ENCODE results near the gene SASH1.

Gene SASH1

DNA sequence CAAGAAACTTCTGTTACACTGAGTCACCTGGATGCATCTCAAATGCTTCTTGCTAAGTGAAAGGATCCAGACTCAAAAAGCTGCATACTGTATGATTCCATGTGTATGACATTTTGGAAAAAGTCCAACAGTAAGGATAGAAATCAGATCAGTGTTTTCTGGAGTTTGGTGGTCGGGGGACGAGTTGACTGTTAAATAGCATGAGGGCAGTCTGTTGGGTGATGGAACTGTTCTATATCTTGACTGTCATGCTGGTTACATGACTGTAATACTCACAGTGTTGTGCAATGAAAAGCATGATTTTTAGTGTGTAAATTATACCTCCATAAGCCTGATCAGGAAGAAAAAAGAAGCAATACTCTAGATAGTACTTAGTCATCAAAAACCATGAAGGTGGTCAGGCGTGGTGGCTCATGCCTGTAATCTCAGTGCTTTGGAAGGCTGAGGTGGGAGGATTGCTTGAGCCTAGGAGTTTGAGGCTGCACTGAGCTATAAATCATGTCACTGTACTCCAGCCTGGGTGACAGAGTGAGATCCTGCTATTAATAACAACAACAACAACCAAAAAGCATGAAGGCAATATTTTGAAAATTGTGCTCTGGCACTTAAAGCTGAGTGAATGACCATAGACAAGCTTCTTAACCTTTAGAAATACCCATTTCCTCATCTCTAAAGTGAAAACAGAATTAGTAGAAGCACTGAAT, 30.5 kb upstream of the SASH1 start:
- Histone ChIP-seq H3K27me3 (ENCODE audit: low read depth, low read length) (no peaks in the 10 kb centered on the region), H3K4me3 (ENCODE audit: low read depth in 1 of 2, low read length in 2 of 2) (no peak overlapping the region), H3K36me3 (ENCODE audit: control insufficient read depth in 1 of 2, insufficient read depth in 2 of 2, low read length in 2 of 2) (no peaks in the 10 kb centered on the region), H3K9me3 (ENCODE audit: control insufficient read depth in 1 of 2, low read length in 2 of 2) (no peaks in the 10 kb centered on the region), H3K4me1 (ENCODE audit: control insufficient read depth in 1 of 2, insufficient read depth in 2 of 2, low read length in 2 of 2) (no peaks in the 10 kb centered on the region), H3K27ac (ENCODE audit: low read length) (no peak overlapping the region)

DNA sequence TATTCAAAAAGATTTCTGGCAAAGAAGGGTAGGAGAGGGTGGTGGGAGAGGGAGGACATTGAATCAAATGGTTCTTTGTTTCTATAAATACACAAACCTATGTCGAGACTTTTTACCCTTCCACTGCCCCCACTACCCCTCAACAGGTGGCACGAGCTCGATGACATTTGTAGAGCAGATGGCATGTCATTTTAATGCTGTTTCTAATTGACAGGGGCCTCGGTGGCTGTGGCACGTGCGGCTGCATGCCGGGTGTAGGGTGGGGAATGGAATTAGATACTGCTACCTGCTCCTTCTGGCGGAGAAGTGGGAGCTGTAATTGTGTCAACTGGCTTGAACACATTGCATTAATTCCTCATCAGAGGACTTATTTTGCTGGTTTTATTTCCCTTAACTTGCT, 29.1 kb upstream of the SASH1 start:
- Histone ChIP-seq H3K4me3 (ENCODE audit: low read depth in 1 of 2, low read length in 2 of 2) (no peak overlapping the region), H3K27ac (ENCODE audit: low read length) (no peak overlapping the region)

DNA sequence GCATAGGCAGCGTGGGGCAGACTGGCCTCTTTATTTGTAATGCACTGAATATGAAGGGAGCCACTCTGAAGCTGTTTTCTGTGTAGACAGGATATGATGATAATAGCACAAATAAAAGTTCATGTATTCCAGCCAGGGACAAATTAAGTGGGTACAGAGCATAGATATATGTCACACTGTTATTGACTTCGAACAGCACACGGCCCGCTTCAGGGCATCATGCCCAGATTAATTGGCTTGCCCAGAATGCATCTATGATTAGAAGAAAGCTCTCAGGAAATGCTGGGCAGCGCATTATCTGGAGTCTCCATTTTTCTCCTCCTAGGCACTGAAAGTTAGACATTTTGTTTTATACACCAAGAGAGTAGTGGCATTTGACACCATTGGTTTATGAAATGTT, 26.3 kb upstream of the SASH1 start:
- H3K4me3 ChIP-seq (ENCODE audit: low read depth in 1 of 2, low read length in 2 of 2): no peak overlapping the region
- H3K4me1 ChIP-seq (ENCODE audit: control insufficient read depth in 1 of 2, insufficient read depth in 2 of 2, low read length in 2 of 2): no peaks in the 10 kb centered on the region
- H3K27ac ChIP-seq (ENCODE audit: low read length): no peak overlapping the region
- no peaks in the 10 kb centered on the region for H3K27me3 ChIP-seq (ENCODE audit: low read depth, low read length)
- H3K9me3 ChIP-seq (ENCODE audit: control insufficient read depth in 1 of 2, low read length in 2 of 2): no peaks in the 10 kb centered on the region
- H3K36me3 ChIP-seq (ENCODE audit: control insufficient read depth in 1 of 2, insufficient read depth in 2 of 2, low read length in 2 of 2): no peaks in the 10 kb centered on the region

More for the DNA sequence above, 29.1 kb upstream of the SASH1 start:
- no peaks in the 10 kb centered on the region for H3K4me1 ChIP-seq (ENCODE audit: control insufficient read depth in 1 of 2, insufficient read depth in 2 of 2, low read length in 2 of 2)
- no peaks in the 10 kb centered on the region for H3K36me3 ChIP-seq (ENCODE audit: control insufficient read depth in 1 of 2, insufficient read depth in 2 of 2, low read length in 2 of 2)
- H3K27me3 ChIP-seq (ENCODE audit: low read depth, low read length): no peaks in the 10 kb centered on the region
- no peaks in the 10 kb centered on the region for H3K9me3 ChIP-seq (ENCODE audit: control insufficient read depth in 1 of 2, low read length in 2 of 2)

DNA sequence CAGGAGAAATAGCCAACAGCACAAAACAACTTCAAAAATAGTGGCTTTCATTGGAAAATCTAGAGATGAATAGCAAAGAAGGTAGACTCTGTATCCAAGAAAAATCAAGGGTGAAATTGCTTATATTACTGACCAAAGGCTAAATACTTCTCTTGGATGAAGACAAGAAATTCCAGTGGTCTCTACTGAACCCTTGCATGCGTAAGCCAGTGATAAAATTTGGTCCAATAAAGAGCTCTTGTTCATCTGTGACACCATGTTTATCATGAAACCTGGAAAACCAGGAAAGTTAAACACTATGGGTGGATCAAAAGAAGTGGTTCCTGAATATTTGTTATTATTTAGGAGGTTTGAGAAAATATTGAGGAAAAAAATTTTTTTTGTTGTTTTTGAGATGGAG, 25.6 kb upstream of the SASH1 start:
- Histone ChIP-seq H3K4me3 (ENCODE audit: low read depth in 1 of 2, low read length in 2 of 2) (no peak overlapping the region), H3K9me3 (ENCODE audit: control insufficient read depth in 1 of 2, low read length in 2 of 2) (no peaks in the 10 kb centered on the region), H3K36me3 (ENCODE audit: control insufficient read depth in 1 of 2, insufficient read depth in 2 of 2, low read length in 2 of 2) (no peaks in the 10 kb centered on the region), H3K27me3 (ENCODE audit: low read depth, low read length) (no peaks in the 10 kb centered on the region), H3K27ac (ENCODE audit: low read length) (no peak overlapping the region), H3K4me1 (ENCODE audit: control insufficient read depth in 1 of 2, insufficient read depth in 2 of 2, low read length in 2 of 2) (no peaks in the 10 kb centered on the region)

DNA sequence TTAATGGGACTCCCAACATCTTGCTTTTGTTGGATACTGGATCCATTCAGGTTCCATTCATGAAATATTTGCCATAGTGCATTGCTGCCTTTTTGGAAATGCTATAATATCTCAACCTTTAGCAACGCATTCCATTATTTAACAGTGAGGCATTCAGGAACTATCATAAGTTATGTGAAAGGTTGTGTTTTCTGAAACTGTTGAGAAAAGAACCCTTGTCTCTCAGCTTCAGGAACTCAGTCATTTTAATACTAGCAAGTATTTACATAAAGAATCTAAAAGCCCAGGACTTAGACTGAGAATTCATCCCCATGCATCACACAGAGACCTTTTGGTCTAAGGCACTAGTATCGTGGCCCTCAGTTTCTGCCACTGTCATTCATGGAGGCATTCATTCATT, 24.9 kb upstream of the SASH1 start:
- no peaks in the 10 kb centered on the region for H3K36me3 ChIP-seq (ENCODE audit: control insufficient read depth in 1 of 2, insufficient read depth in 2 of 2, low read length in 2 of 2)
- H3K4me3 ChIP-seq (ENCODE audit: low read depth in 1 of 2, low read length in 2 of 2): no peak overlapping the region
- H3K9me3 ChIP-seq (ENCODE audit: control insufficient read depth in 1 of 2, low read length in 2 of 2): no peaks in the 10 kb centered on the region
- no peaks in the 10 kb centered on the region for H3K27me3 ChIP-seq (ENCODE audit: low read depth, low read length)
- H3K4me1 ChIP-seq (ENCODE audit: control insufficient read depth in 1 of 2, insufficient read depth in 2 of 2, low read length in 2 of 2): no peaks in the 10 kb centered on the region
- H3K27ac ChIP-seq (ENCODE audit: low read length): no peak overlapping the region

DNA sequence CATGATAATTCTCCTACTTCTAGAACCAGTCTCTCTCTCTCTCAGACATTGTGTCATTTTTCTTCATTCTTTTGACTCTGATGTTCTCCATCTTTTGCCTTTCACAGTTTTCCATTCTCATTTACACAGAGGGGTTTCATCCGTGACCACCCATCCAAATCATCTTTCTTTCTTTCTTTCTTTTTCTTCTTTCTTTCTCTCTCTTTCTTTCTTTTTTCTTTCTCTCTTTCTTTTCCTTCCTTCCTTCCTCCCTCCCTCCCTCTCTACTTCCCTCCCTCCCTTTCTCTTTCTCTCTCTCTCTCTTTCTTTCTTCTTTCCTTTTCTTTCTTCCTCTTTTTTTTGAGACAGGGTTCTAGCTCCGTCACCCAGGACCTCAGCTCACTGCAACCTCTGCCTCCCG, 19.9 kb upstream of the SASH1 start:
- no peaks in the 10 kb centered on the region for H3K4me1 ChIP-seq (ENCODE audit: control insufficient read depth in 1 of 2, insufficient read depth in 2 of 2, low read length in 2 of 2)
- no peak overlapping the region for H3K27ac ChIP-seq (ENCODE audit: low read length)
- no peaks in the 10 kb centered on the region for H3K27me3 ChIP-seq (ENCODE audit: low read depth, low read length)
- no peak overlapping the region for H3K4me3 ChIP-seq (ENCODE audit: low read depth in 1 of 2, low read length in 2 of 2)
- no peaks in the 10 kb centered on the region for H3K36me3 ChIP-seq (ENCODE audit: control insufficient read depth in 1 of 2, insufficient read depth in 2 of 2, low read length in 2 of 2)
- H3K9me3 ChIP-seq (ENCODE audit: control insufficient read depth in 1 of 2, low read length in 2 of 2): no peaks in the 10 kb centered on the region

DNA sequence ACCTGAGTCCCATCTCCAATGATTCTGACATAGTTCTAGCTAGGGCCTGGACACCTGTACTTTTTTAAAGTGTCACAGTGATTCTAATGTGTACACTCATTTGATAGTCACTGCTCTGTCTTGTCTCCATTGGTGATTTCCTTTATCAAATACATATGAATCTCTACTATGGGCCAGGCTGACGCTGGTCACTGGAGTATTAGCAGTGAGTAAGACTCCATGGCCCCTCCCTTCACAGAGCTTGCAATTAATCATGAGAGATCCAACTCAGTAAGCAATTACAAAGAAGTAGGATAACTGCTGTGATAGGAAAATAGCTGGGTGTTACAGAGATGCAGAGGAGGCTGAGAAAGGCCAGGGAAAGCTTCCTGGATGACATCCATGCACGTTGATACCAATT, 19.3 kb upstream of the SASH1 start:
- Histone ChIP-seq H3K27me3 (ENCODE audit: low read depth, low read length) (no peaks in the 10 kb centered on the region), H3K4me3 (ENCODE audit: low read depth in 1 of 2, low read length in 2 of 2) (no peak overlapping the region), H3K36me3 (ENCODE audit: control insufficient read depth in 1 of 2, insufficient read depth in 2 of 2, low read length in 2 of 2) (no peaks in the 10 kb centered on the region), H3K27ac (ENCODE audit: low read length) (no peak overlapping the region), H3K4me1 (ENCODE audit: control insufficient read depth in 1 of 2, insufficient read depth in 2 of 2, low read length in 2 of 2) (no peaks in the 10 kb centered on the region), H3K9me3 (ENCODE audit: control insufficient read depth in 1 of 2, low read length in 2 of 2) (no peaks in the 10 kb centered on the region)

DNA sequence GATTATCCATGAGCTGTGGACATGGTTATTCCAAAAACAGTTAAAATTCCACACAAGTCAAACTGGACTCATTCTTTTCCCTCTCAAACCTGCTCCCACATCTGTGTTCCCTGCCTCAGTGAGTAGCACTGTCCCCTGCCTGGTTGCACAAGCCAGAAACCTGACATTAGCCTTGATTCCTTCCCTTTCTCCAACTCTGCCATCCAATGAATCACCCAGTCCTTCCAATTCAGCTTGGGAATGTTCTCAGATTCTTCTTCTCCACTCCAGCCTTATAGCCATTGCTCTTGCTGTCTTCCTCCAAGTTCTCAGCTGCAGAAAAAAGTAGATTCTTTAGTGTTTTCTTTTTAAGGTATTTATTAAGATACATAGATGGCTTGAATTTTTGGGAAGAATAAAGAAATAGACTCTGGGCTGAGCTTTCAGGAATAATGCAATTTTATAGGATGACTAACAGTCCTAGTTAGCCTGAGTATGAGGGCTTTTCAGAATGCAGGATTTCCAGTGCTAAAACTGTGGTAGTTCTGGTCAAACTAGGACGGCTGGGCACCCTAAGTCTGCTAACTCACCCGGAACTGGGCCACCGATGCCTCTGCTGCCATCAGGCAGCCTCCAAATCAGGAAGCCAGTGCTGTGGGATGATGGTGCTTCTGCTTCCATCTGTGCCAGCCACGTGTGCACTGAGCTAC, 18.2 kb upstream of the SASH1 start:
- no peak overlapping the region for H3K27ac ChIP-seq (ENCODE audit: low read length)
- no peaks in the 10 kb centered on the region for H3K27me3 ChIP-seq (ENCODE audit: low read depth, low read length)
- H3K9me3 ChIP-seq (ENCODE audit: control insufficient read depth in 1 of 2, low read length in 2 of 2): no peaks in the 10 kb centered on the region
- no peaks in the 10 kb centered on the region for H3K4me1 ChIP-seq (ENCODE audit: control insufficient read depth in 1 of 2, insufficient read depth in 2 of 2, low read length in 2 of 2)
- no peaks in the 10 kb centered on the region for H3K36me3 ChIP-seq (ENCODE audit: control insufficient read depth in 1 of 2, insufficient read depth in 2 of 2, low read length in 2 of 2)
- H3K4me3 ChIP-seq (ENCODE audit: low read depth in 1 of 2, low read length in 2 of 2): no peak overlapping the region

DNA sequence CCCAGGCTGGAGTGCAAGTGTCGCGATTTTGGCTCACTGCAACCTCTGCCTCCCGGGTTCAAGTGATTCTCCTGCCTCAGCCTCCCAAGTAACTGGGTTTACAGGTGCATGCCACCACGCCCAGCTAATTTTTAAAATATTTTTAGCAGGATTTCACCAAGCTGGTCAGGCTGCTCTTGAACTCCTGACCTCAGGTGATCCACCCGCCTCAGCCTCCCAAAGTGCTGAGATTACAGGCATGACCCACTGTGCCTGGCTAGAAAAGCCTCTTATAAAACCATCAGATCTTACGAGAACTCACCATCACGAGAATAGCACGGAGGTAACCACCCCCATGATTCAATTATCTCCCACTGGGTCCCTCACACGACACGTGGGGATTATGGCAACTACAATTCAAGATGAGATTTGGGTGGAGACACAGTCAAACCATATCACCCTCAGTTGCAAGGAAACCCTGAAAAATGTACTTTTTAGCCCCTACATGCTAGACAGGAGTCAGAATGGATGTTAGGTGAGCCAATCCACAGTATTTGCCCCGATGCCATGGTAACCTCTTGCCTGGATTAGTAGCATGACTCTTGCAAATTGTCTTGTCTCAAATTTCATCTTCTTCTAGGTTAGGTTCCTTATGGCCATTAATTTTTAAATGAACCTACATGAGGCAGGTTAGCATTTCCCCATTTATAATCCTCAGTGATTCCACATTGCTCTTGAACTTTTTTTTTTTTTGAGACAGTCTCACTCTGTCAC, 17.1 kb upstream of the SASH1 start:
- Histone ChIP-seq H3K36me3 (ENCODE audit: control insufficient read depth in 1 of 2, insufficient read depth in 2 of 2, low read length in 2 of 2) (no peaks in the 10 kb centered on the region), H3K27ac (ENCODE audit: low read length) (no peak overlapping the region), H3K27me3 (ENCODE audit: low read depth, low read length) (no peaks in the 10 kb centered on the region), H3K4me3 (ENCODE audit: low read depth in 1 of 2, low read length in 2 of 2) (no peak overlapping the region), H3K9me3 (ENCODE audit: control insufficient read depth in 1 of 2, low read length in 2 of 2) (no peaks in the 10 kb centered on the region), H3K4me1 (ENCODE audit: control insufficient read depth in 1 of 2, insufficient read depth in 2 of 2, low read length in 2 of 2) (no peaks in the 10 kb centered on the region)

DNA sequence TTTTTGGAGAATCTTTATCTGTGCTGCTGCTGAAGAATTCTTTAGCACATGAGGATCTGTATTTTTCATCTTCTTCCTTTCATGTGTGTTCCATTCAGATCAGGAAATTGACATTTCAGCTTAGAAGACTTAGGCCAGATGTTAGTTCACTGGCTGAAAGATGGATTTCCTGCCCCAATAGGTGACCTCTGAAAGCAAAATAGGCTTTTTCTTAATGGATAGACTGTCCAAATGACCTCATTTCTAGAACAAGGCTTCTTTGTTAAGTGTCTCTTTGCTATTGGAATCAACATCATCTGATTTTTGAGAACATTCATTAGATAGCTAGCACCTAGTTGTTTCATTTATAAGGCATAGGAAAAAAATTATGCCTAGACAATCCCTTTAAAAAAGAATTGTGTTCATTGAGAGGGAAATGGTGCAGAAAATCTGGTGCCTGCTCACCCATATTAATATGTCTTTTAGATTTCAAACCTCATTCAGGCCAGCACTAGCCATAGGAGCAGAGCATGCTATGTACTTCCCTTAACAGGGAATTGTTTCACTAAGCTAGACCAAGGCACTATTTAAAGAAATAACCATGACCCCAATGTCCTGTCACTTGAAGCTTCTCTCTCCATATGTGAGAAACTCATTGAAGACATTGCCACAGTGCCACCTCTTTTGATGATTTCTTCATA, 13.6 kb upstream of the SASH1 start:
- H3K4me3 ChIP-seq (ENCODE audit: low read depth in 1 of 2, low read length in 2 of 2): no peak overlapping the region
- no peaks in the 10 kb centered on the region for H3K36me3 ChIP-seq (ENCODE audit: control insufficient read depth in 1 of 2, insufficient read depth in 2 of 2, low read length in 2 of 2)
- no peaks in the 10 kb centered on the region for H3K9me3 ChIP-seq (ENCODE audit: control insufficient read depth in 1 of 2, low read length in 2 of 2)
- H3K27me3 ChIP-seq (ENCODE audit: low read depth, low read length): no peaks in the 10 kb centered on the region
- no peaks in the 10 kb centered on the region for H3K4me1 ChIP-seq (ENCODE audit: control insufficient read depth in 1 of 2, insufficient read depth in 2 of 2, low read length in 2 of 2)
- no peak overlapping the region for H3K27ac ChIP-seq (ENCODE audit: low read length)
